GM12878 (cell line): ENCODE data around the gene RASA4B. TPM values are rescaled to one million over a fixed set of nuclear protein-coding genes. Genes with fewer than 3 reads are reported as not detected.
"Not testable (repeated sequence)": the region's sequence is repeated elsewhere in the genome, so short reads cannot be mapped to it uniquely, and the experiment has no call there.

Source experiments
- ATAC-seq: fragments of 200-7000 bp; cut with Tn5 transposase; 3 replicates; pipeline ENCODE4 v1.9.1; 2020; ENCODE audit warnings: mild to moderate bottlenecking, moderate library complexity
- BruUV-seq: library from RNA; stranded (reverse); fragments of 400-500 nt; replicated peaks from 2 replicates; lab custom pipeline; 2021; lab: Mats Ljungman, UMichigan
- CTCF ChIA-PET: fragments of 300-600 bp; sonication (Branson Sonifier 250); formaldehyde crosslinking; extraction: SDS; loops from one replicate; lab custom pipeline; 2021; ENCODE audit warnings: inconsistent platforms; lab: Yijun Ruan, JAX
- POLR2A ChIA-PET: fragments of 350-600 bp; formaldehyde crosslinking; extraction: SDS; loops from one replicate; lab custom pipeline; 2021; ENCODE audit warnings: inconsistent platforms; lab: Charles Lee
- RAD21 ChIA-PET: fragments of 300-600 bp; sonication (Branson Sonifier 250); formaldehyde crosslinking; loops from one replicate; lab custom pipeline; 2023; ENCODE audit warnings: antibody characterized with exemption; ENCODE audit not compliant: unreplicated experiment; lab: Charles Lee
- SMC1A ChIA-PET: fragments of 300-600 bp; sonication (Branson Sonifier 250); formaldehyde crosslinking; loops from one replicate; lab custom pipeline; 2023; ENCODE audit not compliant: unreplicated experiment, uncharacterized antibody; lab: Charles Lee
- DNase-seq: peaks from one replicate; pipeline ENCODE4 v3.0.0-alpha.2; 2011; ENCODE audit warnings: low read depth, low spot score
- FAIRE-seq: peaks from 3 replicates; lab custom pipeline; 2011; peaks lifted over from hg19 to GRCh38; lab: Jason Lieb, UNC
- H2AFZ ChIP-seq: 2 replicates; pipeline ENCODE4 v1.6.0; 2011; ENCODE audit warnings: low read depth, low read length, control low read depth; ENCODE audit not compliant: control insufficient read depth
- H3K27ac ChIP-seq: 2 replicates; pipeline ENCODE4 v1.5.1; 2011; ENCODE audit warnings: control low read depth; ENCODE audit not compliant: control insufficient read depth, insufficient read depth
- H3K27me3 ChIP-seq, 2 experiments: replicated peaks in 1 of 2; 2 replicates each; pipeline versions ENCODE4 v1.6.0 to v1.6.1; 2011; ENCODE audit warnings: low read length in 1 of 2; ENCODE audit not compliant: control insufficient read depth in 2 of 2, insufficient read depth in 2 of 2
- H3K36me3 ChIP-seq, 2 experiments: 2 replicates each; pipeline ENCODE4 v1.5.1; 2011; ENCODE audit warnings: low read length in 1 of 2; ENCODE audit not compliant: control insufficient read depth in 2 of 2, insufficient read depth in 2 of 2
- H3K4me1 ChIP-seq: 2 replicates; pipeline ENCODE4 v1.6.1; 2011; ENCODE audit warnings: mild to moderate bottlenecking, low read length, moderate library complexity, mixed read lengths; ENCODE audit not compliant: control insufficient read depth, insufficient read depth
- H3K4me2 ChIP-seq: 2 replicates; pipeline ENCODE4 v1.6.0; 2011; ENCODE audit warnings: control low read depth; ENCODE audit not compliant: control insufficient read depth, insufficient read depth
- H3K4me3 ChIP-seq: fragments of 200-600 bp; sonication (generic); 2 replicates; pipeline ENCODE4 v1.5.1; 2016
- H3K79me2 ChIP-seq: 2 replicates; pipeline ENCODE4 v1.6.0; 2011; ENCODE audit warnings: low read length; ENCODE audit not compliant: control insufficient read depth, insufficient read depth
- H3K9ac ChIP-seq: 2 replicates; pipeline ENCODE4 v1.8.0; 2011; ENCODE audit warnings: low read length, control low read depth, mixed read lengths; ENCODE audit not compliant: control insufficient read depth, insufficient read depth
- H3K9me3 ChIP-seq: replicated peaks from 3 replicates; pipeline ENCODE4 v1.5.1; 2011; ENCODE audit warnings: mild to moderate bottlenecking, low read length; ENCODE audit not compliant: control insufficient read depth, insufficient read depth
- H4K20me1 ChIP-seq: 2 replicates; pipeline ENCODE4 v1.6.0; 2011; ENCODE audit not compliant: control insufficient read depth, insufficient read depth
- WGBS: methylation state at CpG from one replicate; pipeline ENCODE4 v1.1.6; 2016; ENCODE audit warnings: low lambda C conversion rate; ENCODE audit not compliant: insufficient replicate concordance, insufficient coverage; ENCODE audit errors: missing lambda C conversion rate; 5-methylcytosine and 5-hydroxymethylcytosine counted together
- in situ Hi-C: fragments of 300-500 bp; cut with MboI; formaldehyde crosslinking; loops from 9 replicates; pipeline ENCODE4 v1.14.3; 2018; ENCODE audit warnings: mixed read lengths
- intact Hi-C: fragments of 100-400 bp; cut with micrococcal nuclease; formaldehyde crosslinking; loops from one replicate; pipeline ENCODE4 v1.14.2; 2022; ENCODE audit not compliant: unreplicated experiment
- polyA plus RNA-seq, 11 experiments: library from polyadenylated mRNA; depleted of rRNA in 4 of 11; unstranded in 6 of 11; stranded (reverse) in 5 of 11; fragments of >200 nt; fragmentation: Nextera tagmentation in 4 of 11; fragmentation: Illumina TruSeq in 1 of 11; extraction: Ambion mirVana in 4 of 11; extraction: Trizol in 1 of 11; gene quantifications; 1 replicate in 1 of 11; 2 replicates in 10 of 11; pipeline versions ENCODE4 v1.2.1 to v1.2.3, GENCODE V29; 2011 to 2016; ENCODE audit warnings: inconsistent platforms in 2 of 11, missing spikeins in 2 of 11, low read depth in 1 of 11
- total RNA-seq, 4 experiments: library from RNA; depleted of rRNA in 3 of 4; stranded (reverse); fragments of >200 nt in 3 of 4; fragmentation: Illumina TruSeq in 1 of 4; extraction: Trizol in 1 of 4; gene quantifications; 2 replicates each; pipeline versions ENCODE4 v1.2.1 to v1.2.3, GENCODE V29; 2013 to 2021

Gene RASA4B
- total and polyA plus RNA-seq, 10 of the 15 experiments (the other 5 are each of a cell fraction or from before 2014, with no cell fraction given): 0.10 to 16.4 (median 6.4) TPM

- H3K4me3 ChIP-seq, H3K27me3 ChIP-seq, BruUV-seq, FAIRE-seq, intact Hi-C loops, in situ Hi-C loops, H3K79me2 ChIP-seq, H3K36me3 ChIP-seq, H4K20me1 ChIP-seq, H3K9me3 ChIP-seq, POLR2A ChIA-PET, ATAC-seq, H3K27ac ChIP-seq, RAD21 ChIA-PET, H3K9ac ChIP-seq, CTCF ChIA-PET, H3K4me1 ChIP-seq, DNase-seq, SMC1A ChIA-PET, H2AFZ ChIP-seq, H3K4me2 ChIP-seq: not testable (repeated sequence)
- WGBS: 93% methylated on average over 10 of the region's 16 CpGs
Observed at GRCh38 chr7:102498321-102498720, 19.3 kb downstream of the RASA4B start.

- FAIRE-seq, BruUV-seq: not testable (repeated sequence)
- WGBS: 83% methylated on average over 1 of the region's 5 CpGs
Observed at GRCh38 chr7:102497308-102497707, 20.3 kb downstream of the RASA4B start.

DNA sequence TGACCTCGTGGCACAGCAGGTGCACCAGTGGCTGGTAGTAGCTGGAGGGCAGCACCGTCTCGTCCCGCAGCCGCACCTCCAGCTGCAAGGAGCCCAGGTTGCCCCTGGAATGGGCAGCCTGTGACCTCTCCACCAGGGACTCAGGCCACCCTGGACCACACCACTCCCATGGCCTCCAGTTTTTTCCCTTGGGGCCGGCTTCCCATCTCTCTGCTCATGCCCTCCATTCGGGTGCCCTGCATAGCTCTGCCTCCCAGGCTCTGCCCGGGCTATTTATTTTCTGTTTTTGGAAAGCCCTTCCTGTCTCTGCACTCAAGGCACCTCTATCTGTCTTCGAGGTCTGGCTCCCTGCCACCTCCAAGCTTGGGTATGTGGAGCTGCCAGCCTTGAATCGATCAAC is 20.7 kb downstream of the RASA4B start:
- in situ Hi-C loops, SMC1A ChIA-PET, H3K79me2 ChIP-seq, POLR2A ChIA-PET, ATAC-seq, H3K4me3 ChIP-seq, DNase-seq, H3K9ac ChIP-seq, H2AFZ ChIP-seq, CTCF ChIA-PET, H3K9me3 ChIP-seq, RAD21 ChIA-PET, H3K27ac ChIP-seq, H3K4me1 ChIP-seq, H3K36me3 ChIP-seq, H4K20me1 ChIP-seq, BruUV-seq, FAIRE-seq, intact Hi-C loops, H3K27me3 ChIP-seq, H3K4me2 ChIP-seq: not testable (repeated sequence)
- 84% methylated on average over 3 of the region's 10 CpGs for WGBS

More at GRCh38 chr7:102497308-102497707, 20.3 kb downstream of the RASA4B start:
- H3K36me3 ChIP-seq, intact Hi-C loops, H3K9ac ChIP-seq, ATAC-seq, CTCF ChIA-PET, DNase-seq, H4K20me1 ChIP-seq, in situ Hi-C loops, RAD21 ChIA-PET, H3K4me3 ChIP-seq, H3K27ac ChIP-seq, H3K9me3 ChIP-seq, H3K4me1 ChIP-seq, H3K4me2 ChIP-seq, H3K27me3 ChIP-seq, SMC1A ChIA-PET, H2AFZ ChIP-seq, POLR2A ChIA-PET, H3K79me2 ChIP-seq: not testable (repeated sequence)

- H4K20me1 ChIP-seq, H3K9ac ChIP-seq, H3K27me3 ChIP-seq, CTCF ChIA-PET, H3K79me2 ChIP-seq, H2AFZ ChIP-seq, intact Hi-C loops, H3K9me3 ChIP-seq, H3K27ac ChIP-seq, H3K4me1 ChIP-seq, H3K4me2 ChIP-seq, FAIRE-seq, in situ Hi-C loops, H3K4me3 ChIP-seq, H3K36me3 ChIP-seq, RAD21 ChIA-PET, SMC1A ChIA-PET, POLR2A ChIA-PET, DNase-seq: not testable (repeated sequence)
- TSS peak; percentile 84 for BruUV-seq
- no CpG with 5 or more reads among the region's 67 CpGs for WGBS
- peak; percentile 79 for ATAC-seq
Observed at GRCh38 chr7:102494473-102495149, 23.0 kb downstream of the RASA4B start.
